ENCODE data around the gene SOD1.
A peak's percentile ranks its signal among the peaks of the same experiment; 100 is the strongest.

Gene SOD1

DNA sequence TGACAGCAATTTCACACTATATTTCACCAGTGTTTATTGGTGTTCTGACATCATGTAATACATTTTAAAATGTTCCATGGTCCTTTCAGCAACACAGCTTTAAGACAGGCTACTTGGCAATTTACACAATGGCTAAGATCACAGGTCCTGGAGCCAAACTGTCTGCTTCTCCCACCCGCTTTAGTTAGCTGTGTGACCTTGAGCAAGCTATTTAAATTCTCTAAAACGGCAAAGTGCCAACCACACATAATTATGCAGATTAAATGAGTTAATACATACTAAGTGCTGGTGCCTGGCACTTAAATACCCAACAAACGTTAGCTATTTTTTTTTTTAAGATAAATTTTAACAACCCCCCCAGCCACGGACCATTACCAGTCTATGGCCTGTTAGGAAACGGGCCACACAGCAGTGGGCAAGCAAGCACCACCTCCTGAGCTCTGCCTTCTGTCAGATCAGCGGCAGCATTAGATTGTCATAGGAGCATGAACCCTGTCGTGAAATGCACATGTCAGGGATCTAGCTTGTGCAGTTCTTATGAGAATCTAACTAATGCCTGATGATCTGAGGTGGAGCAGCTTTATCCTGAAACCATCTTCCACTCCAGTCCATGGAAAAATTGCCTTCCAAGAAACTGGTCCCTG is 26.9 kb downstream of the SOD1 start:
- no peak for DNase-seq

DNA sequence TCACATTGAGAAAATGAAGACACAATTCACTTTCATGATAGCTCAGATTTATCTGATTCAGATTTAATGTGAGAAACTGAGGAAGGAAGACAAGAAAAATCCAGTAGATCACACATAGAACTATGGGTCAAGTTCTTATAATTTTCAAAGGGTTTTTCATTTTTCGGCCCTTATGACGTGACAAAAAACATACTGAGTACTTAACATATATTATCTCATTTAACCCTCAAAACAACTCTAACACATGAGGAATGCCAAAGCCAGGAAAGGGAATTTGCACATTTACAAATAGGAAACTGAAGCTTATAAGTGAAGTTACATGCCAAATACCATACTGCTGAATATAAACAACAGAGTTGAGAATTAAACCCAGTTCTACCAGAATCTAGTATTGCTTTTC is 27.6 kb downstream of the SOD1 start:
- DNase-seq = no peak

DNA sequence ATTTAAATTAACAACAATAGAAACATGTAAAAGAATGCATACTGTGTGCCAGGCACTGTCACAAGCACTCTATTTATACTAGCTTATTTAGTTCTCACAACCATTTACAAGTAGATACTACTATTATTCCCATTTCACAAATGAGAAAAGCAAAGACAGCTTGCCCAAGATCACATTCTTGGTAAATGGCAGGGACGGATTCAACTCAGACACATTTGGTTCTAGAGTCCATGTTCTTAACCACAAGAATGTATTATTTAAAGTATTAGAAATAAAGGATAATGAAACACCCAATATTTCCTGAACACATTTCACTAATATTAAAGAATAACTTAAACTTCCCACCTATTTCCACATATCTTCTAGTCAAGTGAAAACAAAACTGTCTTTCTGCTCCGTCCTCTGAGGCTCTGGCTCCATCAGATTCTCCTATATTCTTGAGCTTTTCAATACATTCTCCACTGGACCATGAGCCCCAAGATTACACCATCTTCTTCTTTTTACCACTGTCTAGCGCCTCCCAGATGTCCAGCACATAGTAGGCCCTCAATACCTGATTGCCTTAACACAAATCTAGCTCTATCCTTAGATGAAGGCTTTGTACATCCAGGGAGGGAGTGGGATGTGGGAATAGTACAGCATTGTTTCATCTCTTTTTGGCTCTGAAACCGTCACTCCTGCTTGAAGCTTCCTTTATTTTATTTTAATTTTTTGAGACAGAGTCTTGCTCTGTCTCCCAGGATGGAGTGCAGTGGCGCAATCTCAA is 29.3 kb downstream of the SOD1 start:
- no peak for DNase-seq

DNA sequence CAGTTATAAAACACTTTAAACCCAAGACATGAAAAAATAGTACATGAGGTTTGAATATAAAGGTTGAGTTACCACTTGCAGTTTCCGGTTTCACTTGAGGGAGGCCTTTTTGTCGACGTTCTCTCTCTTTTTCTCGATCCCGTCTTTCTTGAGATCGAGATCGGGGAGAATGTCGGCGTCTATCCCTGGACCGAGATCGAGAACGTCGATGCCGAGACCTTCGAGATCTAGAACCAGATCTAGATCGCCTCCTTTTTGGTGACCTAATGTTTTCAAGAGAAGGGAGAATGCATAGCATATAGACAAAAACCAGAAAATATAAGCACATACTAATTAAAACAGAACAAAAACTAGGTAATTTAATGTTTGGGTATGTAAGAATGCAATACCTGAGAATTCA is 33.7 kb downstream of the SOD1 start:
- no peak for DNase-seq

DNA sequence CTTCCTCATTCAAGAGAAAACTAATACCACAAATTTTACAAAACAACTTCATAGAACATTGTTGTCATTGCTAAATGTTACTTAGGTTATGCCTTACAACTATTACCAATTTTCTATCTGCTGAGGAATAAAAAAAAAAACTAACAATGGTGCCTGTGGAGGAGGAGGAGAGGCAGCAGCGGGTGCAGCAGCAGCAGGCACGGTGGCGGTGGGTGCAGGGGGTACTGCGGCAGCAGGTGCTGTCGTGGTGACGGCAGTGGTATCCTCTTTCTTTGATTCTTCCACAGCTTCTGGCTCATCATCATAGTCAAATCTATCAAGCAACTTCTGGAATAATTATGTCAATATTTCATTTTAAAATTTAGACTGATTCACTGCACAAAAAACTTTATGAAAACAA is 36.9 kb downstream of the SOD1 start:
- no peak for DNase-seq

DNA sequence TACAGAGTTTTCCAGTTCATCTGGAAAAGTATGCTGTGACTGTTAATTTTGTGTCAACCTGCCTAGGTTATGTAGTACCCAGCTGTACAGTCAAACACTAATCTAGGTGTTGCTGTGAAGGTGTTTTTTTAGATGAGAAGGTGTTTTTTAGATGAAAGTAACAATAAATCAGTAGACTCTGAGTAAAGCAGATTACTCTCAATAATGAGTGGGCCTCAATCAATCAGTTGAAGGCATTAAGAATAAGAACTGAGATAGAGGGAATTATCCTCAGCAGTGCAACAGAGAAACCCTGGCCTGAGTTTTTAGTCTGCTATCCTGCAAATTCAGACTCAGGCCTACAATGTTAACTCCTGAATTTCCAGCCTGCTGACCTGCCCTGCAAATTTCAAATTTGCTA is 39.0 kb downstream of the SOD1 start:
- no peak for DNase-seq

DNA sequence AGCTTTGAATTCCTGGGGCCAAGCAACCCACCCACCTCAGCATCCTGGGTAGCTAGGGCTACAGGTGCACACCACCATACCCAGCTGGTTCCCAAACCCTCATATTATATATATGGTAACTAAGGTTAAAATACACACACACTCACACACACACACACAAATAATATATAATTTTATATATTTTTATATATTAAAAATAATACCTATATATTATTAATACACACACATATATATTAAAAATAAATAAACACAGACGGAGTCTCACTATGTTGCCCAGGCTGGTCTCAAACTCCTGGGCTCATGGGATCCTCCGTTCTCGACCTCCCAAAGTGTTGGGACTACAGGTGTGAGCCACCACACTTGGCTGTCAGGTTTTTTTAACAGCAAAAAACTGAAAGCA is 40.5 kb downstream of the SOD1 start:
- no peak for DNase-seq

DNA sequence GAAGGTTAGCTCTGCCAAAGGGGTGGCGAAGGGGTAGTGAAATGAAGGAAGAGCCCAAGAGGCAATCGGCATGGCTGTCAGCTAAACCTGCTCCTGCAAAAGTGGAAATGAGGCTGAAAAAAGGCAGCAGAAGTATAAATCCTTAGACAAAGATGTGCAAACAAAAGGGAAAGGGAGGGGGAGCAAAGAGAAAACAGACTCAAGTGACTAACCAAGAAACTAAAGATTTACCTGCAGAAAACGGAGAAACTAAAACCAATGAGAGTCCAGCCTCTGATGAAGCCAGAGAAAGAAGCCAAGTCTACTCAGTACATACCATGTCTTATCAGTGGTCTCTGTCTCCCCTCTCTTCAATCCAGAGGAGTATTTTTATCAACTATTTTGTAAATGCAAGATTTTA is 47.1 kb downstream of the SOD1 start:
- DNase-seq = no peak

DNA sequence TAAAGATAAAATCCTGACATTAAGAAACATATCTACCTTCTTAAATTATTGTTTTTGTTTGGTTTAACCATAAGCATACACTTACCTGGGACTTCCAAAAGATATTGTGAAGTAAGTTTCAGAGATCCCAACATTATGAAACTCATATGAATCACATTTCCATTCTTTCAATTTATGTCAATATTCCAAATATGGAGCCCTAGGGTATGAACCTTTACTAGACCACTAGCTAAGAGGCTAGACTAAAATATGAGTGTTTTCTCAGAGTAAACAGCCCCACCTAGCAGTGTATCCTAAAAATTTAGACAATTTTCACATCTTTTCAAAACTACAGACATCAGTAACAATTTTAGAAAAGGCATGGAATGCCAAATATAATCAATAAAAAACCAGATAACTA is 48.0 kb downstream of the SOD1 start:
- DNase-seq = no peak

DNA sequence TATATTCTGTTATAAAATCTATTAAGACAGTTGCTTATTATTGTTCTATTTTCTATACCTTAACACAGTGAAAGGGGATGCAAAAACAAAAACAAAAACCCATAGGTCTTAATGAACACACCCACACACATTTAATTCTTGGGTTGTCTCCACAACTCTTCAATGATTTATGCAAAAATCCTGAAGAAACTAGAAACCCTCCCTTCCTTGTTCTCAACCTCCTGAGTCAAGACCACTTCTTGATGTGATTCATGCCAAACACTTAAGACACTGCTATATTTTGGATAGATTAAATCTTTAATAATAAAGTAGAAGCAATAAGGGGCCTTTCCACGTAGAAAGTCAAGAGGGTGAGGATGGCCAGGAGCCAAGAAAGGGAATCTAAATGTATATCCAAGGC is 49.0 kb downstream of the SOD1 start:
- no peak for DNase-seq

DNA sequence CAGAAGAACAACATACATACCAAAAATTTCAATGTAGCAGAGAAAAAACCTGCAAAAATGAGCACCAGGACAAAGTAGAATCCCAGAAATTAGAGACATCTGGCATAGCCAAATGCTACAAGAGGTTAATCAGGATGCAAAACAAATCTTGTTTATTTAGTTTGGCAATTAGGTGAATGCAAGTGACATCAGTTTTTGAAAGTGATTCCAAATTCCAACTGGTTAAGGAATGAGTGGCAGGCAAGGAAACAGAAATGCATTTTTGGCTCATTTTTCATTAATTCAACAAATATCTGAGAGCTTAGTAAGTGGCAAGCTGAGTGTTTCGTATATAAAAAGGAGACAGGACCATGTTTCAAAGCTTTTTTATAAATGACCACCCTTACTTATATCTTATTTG is 51.1 kb downstream of the SOD1 start:
- no peak for DNase-seq

DNA sequence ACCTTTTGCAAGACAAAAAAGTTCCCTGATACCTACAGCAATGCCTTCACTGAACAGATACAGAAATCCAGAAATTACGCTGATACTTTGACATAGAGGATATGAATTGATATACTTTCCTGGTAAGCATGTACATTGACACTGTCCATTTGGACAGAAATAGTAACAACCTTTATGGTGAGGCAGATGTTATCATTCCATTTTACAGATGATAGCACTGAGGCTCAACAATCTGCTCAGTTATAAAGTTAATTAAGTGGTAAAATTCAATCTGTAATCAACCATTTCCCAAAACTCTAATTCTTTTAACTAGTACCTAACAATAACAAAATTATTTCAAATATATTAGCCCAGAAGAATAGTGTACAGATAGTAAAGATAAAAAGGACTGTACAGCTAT is 51.8 kb downstream of the SOD1 start:
- DNase-seq = no peak

DNA sequence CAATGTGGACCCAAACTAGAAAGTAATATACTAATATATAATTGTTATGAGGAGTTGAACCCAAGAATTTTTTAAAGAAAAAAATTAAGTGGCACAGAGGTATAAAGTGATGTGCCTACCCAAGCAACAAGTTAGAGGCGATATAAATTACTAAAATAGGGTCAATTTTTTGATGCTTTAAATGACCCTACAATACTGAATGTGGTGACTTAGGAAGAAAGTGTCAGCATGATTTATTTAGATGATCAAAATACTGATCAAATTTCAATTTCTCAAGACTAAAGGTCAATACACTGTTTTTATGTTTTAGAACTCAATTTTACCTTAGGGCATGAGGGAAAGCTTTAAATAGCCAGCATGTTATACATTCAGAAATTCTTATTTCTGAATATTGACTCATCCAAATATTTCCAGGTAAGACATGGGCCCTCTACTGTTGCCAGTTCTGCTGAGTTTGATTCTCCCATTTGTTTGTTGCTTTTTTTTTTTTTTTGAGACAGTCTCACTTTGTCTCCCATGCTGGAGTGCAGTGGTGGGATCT is 52.3 kb downstream of the SOD1 start:
- DNase-seq = no peak

DNA sequence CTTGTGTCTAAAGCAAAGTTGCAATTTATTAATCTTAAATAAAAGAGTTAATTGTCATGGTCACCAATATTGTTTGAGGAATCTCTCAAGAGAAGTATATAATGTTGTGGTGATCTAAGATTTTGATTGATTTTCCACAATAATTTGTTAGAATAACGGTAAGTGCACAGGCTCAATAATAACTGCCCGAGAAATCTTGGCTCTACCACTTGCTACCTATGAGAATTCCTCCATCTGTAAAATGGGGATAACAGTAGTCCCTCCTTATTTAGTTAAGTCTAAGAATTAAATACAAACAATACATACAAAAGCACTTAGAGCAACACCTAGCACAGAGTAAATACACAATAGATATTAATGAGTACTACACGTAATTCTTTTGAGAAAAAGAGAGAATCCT is 53.6 kb downstream of the SOD1 start:
- no peak for DNase-seq

DNA sequence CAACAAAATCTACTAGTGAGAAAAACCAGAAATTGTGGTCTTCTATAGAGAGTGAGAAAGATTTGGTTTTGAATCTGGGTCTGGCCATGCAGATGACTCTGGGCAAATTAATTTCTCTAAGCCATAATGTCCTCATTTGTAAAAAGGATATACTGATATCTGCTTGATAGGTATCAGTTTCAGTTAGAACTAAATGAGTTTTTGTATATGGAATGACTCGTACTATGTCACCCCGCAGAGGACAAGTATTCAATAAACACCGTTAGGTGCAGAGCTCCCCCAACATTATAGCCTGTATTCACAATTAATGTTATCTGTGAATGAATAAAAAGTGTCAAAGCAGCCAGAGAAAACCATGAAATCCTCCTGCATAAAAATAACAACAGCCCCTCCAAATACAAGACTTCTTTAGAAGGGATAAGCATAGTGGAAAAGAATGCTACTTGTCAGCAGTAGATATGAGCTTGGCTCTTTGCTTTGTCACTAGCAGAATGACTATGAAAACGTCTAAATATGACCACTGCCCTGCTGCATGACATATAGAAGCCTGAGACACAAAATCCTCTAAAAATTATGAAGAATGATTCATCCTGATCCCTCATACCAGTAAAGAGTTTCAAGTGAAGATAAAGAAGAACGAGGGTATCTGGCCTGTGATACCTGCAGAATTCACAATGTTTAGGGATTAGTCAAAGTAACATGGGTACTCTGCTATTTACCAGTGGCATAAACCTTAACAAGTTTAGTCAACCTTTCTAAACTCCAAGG is 54.7 kb downstream of the SOD1 start:
- DNase-seq = peak; percentile 40

DNA sequence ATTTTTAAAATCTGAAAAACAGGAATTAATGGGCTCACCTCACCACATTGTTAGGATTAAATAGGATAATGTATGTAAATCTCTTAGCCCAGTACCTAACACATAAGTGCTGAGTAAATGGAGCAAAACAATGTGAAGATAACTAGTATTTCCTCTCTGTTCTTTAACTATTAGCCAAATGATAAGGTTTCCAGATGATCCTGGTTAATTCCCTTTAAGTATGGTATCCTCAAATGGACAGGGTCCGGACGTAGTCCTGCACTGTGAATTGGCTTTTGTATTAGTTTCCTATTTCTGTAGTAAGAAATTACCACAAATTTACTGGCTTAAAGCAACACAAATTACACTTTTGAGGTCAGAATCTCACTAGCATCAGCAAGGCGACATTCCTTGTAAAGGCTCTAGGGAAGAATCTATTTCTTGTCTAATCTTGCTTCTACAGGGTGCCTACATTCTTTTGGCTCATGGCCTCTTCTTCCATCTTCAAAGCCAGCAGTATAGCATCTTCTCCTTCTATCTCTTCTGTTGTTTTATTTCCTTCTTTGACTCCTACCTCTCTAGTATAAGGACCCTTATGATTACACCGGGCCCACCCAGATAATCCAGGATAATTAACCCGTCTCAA is 55.4 kb downstream of the SOD1 start:
- no peak for DNase-seq

DNA sequence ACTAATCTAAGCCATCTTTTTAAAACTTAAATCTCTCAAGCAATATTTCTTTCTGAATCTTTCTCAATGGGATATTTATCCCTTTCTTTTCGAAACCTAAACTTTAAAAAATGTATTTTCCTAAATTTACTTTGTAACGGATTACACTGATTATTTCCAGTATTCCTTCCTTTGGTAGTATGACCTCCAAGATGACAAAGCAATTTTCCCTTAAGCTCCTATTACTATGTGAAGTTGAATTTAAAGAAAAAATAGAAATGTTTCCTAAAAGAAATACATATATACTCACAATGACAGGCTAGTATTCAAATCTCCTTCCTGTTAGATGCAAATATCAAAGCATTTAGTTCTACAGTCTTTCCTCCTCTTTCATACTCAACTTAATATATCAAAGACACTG is 56.6 kb downstream of the SOD1 start:
- no peak for DNase-seq
